ENCODE measurements around the gene SARS1. TPM values are rescaled to one million over a fixed set of nuclear protein-coding genes. Genes with fewer than 3 reads are reported as not detected.
"Not testable (repeated sequence)": the region's sequence is repeated elsewhere in the genome, so short reads cannot be mapped to it uniquely, and the experiment has no call there.

Gene SARS1
- total RNA-seq, 1 donor from 2014 or later: 179 TPM

DNA sequence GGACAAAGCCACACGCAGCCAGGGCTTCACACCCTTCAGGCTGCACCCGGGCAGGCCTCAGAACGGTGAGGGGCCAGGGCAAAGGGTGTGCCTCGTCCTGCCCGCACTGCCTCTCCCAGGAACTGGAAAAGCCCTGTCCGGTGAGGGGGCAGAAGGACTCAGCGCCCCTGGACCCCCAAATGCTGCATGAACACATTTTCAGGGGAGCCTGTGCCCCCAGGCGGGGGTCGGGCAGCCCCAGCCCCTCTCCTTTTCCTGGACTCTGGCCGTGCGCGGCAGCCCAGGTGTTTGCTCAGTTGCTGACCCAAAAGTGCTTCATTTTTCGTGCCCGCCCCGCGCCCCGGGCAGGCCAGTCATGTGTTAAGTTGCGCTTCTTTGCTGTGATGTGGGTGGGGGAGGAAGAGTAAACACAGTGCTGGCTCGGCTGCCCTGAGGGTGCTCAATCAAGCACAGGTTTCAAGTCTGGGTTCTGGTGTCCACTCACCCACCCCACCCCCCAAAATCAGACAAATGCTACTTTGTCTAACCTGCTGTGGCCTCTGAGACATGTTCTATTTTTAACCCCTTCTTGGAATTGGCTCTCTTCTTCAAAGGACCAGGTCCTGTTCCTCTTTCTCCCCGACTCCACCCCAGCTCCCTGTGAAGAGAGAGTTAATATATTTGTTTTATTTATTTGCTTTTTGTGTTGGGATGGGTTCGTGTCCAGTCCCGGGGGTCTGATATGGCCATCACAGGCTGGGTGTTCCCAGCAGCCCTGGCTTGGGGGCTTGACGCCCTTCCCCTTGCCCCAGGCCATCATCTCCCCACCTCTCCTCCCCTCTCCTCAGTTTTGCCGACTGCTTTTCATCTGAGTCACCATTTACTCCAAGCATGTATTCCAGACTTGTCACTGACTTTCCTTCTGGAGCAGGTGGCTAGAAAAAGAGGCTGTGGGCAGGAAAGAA lies 61.1 kb downstream of the SARS1 start:
- DNase-seq (ENCODE audit: low read depth in 2 of 2): no peak

DNA sequence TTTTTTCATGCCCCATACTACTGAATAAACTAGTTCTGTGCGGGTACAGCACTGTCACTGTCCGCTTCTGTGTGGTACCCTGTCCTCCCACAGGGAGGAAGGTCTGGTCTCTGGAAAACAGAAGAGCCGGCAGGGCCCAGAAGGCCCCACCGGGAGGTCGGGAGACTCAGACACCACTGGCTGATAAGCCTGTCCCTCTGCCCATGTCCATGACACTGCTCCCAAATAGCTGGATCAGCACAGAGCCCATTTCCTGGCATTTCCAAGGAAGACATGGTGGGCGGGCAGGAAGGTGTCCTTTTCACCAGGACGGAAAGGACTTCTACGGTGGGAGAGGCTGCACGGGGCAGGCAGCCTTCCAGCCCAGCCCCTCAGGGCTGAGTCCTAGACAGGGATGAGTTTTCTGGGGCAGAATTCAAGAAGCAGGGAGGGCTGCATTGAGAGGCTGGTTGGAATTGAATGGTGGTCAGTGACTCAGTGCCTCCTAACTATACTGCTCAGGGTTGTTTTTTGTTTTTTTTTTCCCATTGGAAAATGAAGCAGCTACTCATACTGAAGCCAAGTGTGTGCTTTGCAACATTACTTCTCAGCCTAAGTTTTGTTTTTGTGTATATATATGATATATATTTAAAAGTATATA lies 62.1 kb downstream of the SARS1 start:
- DNase-seq (ENCODE audit: low read depth in 2 of 2): no peak

DNA sequence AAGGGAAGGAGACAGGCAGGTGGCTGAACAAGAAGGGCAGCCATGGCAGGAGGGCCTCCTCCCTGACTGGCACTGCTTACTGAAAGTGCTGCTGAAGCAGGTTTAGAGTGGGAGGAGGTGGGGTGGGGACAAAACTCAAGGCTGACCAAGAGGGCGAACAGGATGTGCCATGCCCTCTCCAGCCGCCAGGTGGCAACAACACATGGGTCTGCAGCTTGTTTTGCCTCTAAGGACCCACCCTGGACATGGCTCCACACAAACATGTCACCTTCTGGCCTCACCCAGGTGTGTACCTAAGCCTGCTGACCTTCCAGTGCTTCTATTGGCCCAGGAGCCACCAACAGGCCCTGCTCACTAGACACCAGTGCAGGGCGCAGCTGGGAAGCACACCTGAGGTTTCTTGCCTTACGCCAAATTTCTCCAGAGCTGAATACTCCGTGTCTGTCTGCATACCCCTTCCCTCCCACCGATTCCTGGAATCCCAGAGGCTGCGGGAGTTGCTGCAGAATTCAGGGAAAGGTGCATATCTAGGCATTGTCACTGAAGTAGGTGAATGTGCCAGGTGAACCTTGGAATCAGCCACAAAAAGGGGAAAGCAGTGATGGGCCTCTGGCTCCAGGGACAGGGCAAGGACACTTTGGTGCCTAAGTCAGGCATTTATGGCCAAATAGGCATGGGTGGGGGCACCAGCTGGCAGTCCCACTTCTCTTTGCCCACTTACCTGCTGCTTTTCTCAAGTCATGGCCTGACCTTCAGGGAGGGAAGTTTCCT lies 63.9 kb downstream of the SARS1 start:
- DNase-seq (ENCODE audit: low read depth in 2 of 2): peak; percentile 73

DNA sequence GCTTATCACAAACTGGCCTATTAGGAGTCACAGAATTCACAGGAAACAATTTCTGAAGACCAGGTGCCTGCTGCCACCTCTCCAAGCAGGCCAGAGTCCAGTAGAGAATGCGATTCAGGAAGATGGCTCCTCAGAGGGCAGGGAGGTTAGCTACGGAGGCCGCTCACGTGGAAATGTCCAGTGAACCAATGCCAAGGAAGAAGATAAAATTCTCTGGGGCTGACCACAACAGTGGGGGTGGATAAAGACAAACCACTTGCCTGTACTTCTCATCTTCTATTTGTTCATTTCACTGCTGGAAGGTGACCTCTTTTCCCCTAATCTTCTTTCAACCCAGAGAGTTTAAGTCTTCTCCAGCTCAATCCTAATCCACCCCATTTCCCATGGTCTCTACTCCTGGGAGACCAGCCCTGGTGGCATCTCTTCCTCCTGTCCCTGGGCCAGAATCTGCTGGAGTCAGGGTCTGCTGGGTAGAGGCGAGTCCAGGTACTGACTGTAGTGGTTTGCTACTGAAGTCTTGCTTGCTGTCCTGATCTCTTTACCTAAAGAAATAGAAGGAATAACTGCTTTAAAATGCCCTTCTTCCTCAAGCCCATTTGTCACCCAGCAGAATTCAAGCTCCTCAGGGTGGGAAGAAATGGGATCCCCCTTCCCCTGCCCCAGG lies 66.0 kb downstream of the SARS1 start:
- no peak for DNase-seq (ENCODE audit: low read depth in 2 of 2)

DNA sequence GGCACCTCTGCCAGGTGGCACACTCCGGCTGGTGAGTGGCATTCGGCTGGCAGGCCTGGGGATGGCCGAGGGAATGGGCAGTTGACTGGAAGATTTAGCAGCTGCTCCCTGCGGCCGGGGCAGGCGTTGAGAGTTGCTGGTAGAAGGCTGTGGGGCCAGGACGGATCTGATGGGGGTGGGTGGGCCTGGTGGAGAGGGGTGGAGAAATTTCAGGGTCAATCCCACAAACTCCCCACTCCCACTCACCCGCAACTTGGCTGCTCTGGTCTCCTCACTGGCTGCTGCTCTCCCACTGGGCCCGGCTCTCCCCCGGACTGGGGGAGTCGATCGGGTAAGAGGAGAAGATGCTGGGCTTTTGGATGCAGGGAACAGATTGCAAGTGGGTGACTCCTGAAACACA lies 67.1 kb downstream of the SARS1 start:
- DNase-seq (ENCODE audit: low read depth in 2 of 2): no peak

DNA sequence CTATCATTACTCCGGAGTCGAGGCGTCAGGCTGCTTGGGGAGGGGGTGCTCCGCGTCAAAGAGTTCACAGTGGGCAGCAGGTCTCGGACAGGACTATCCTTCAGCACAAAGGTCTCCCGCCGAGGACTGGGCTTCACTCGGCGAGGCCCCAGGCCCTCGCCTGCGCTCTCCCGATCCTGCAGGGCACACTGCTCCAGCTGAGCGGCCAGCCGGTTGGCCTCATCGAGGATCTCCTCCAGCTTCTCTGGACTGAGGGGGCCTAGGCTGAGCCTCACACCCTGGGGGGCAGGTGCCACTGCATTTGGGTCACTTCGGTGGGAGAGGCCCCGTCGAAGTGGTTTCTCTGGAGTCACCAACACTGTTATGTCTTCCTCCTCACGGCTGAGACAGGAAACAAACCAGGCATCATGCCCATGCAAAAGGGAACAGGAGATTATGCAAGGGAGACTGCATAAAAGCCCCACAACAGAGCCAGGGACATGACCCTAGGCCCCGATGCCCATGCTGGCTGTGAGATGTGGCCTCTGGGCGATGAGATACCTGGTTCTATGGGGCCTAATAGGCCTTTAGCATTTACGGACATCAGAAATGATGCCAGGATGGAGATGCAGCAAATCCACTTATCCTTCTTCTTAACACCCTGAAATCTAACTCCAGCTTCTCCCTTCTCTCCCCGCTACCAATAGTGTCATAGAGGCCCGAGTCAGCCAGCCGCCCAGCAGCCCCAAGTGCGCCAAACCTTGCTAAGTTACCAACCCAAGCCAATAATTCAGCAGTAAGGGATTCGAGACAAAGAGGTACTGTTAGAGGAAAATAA lies 68.2 kb downstream of the SARS1 start:
- no peak for DNase-seq (ENCODE audit: low read depth in 2 of 2)

DNA sequence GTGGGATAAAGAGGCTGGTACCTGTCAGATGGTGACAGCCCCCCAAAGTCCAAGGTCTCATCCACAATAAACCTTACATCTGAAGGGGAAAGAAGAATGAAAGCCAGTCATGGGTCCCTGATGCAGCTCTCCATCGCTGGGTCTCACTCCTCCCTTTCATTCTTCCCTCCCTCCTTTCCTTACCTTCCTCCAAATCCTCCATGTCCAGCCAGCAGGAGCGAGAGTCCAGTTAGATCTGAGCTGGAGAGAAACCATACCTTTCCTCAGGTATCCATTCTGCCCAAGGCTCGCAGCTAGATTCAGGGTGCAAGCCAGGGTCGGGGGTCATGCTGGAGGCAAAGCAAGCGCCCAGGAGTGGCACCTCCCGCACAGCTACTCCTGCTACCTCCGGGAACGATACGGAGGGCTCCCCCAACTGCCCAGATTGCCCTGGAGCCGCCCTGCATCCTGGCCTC lies 68.8 kb downstream of the SARS1 start:
- DNase-seq (ENCODE audit: low read depth in 2 of 2): no peak

DNA sequence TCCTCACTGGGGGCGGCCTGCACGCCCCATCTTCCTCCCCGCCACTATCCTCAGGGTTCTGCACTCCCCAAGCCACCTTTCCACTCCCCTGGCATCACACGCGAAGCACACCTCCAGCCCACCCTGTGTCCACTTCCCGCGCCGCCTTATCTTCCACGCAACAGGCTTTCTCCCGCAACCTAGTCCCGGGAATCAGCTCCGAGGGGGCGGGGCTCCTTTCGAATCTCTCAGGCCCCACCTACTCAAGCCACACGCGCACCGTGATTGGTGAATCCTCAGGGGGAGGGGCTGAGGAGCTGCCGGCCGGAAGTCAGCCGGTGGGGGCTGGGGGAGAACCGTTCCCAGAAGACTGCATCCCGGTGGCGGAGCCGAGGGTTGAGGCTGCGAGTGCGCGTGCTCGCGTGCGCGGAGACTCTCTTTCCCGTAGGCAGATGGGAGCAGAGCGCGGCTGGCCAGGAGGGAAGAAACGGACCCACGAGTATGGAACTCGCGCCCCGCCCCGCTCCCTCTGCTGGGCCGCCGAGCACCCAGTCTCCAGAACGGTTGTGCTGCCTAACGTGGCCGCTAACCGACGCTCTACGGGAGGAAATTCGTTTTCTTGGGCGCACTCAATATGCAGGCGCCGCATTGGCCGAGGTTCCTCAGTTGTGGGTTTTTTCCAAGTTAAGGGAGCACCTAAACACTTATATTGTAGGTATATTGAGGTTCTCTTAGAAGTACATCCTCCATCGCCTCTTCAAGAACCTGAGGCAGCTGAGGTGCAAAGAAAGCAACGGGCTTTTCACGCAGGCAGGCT lies 69.4 kb downstream of the SARS1 start, which contains the start of gene PSRC1:
Gene PSRC1 (minus strand): TSS at position 194 of the 796 bp plus-strand sequence.
- DNase-seq (ENCODE audit: low read depth in 2 of 2): peak; percentile 87 to 96

DNA sequence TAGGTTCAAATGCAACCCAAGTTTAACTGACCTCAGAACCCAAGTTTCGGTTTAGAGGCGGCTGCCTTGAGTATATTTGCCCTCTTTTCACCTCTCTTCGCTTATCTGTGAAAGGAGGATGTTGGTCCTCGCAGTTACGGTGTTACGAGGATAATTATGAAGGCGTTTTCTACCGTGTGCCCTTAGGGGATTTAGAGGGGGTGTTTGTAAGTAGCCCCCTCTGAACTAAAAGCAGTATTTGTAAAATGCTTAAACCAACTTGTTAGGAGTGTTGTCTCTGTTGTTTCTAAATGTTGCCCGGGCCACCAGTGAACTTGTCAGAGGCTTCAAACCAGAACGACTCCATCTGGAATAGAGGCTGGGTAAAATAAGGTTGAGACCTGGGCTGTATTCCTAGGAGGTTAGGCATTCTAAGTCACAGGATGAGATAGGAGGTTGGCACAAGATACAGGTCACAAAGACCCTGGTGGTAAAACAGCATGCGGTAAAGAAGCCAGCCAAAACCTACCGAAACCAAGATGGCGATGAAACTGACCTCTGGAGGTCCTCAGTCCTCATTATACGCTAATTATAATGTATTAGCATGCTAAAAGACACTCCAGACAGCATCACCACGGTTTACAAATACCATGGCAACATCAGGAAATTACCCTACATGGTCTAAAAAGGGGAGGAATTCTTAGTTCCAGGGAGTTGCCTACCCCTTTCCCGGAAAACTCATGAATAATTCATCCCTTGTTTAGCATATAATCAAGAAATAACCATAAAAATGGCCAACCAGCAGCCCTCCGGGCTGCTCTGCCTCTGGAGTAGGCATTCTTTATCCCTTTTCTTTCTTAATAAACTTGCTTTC lies 70.3 kb downstream of the SARS1 start:
- DNase-seq (ENCODE audit: low read depth in 2 of 2): no peak

DNA sequence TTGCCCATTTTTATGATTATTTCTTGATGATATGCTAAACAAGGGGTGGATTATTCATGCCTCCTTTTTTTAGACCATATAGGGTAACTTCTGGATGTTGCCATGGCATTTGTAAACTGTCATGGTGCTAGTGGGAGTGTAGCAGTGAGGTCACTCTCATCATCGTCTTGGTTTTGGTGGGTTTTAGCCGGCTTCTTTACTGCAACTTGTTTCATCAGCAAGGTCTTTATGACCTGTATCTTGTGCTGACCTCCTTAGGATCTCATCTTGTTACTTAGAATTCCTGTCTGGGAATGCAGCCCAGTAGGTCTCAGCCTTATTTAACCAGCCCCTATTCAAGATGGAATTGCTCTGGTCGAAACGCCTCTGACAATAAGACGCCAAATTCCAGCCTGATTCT lies 73.0 kb downstream of the SARS1 start:
- DNase-seq (ENCODE audit: low read depth in 2 of 2): not testable (repeated sequence)

Other genes with a start within 250 kb of the SARS1 start
- 12.9 and 15.3 TPM in 2 replicates for gene WDR47, start 171.8 kb upstream of the SARS1 start, total RNA-seq
- gene TAF13, start 137.9 kb upstream of the SARS1 start, total RNA-seq: 35.3 and 70.2 TPM in 2 replicates
- gene TMEM167B, start 123.2 kb upstream of the SARS1 start, total RNA-seq: 16.6 and 22.6 TPM in 2 replicates
- under 0.01 and 0.22 TPM in 2 replicates for gene ELAPOR1, start 99.8 kb upstream of the SARS1 start, total RNA-seq
- gene CELSR2, start 35.6 kb downstream of the SARS1 start, total RNA-seq: 0.65 and 0.79 TPM in 2 replicates
- gene PSRC1, start 69.2 kb downstream of the SARS1 start, total RNA-seq: 0.79 and 2.8 TPM in 2 replicates
- not detected in 2 replicates for gene MYBPHL, start 93.1 kb downstream of the SARS1 start, total RNA-seq
- 9.5 and 11.6 TPM in 2 replicates for gene SORT1, start 184.0 kb downstream of the SARS1 start, total RNA-seq
- 33.7 and 42.5 TPM in 2 replicates for gene PSMA5, start 212.5 kb downstream of the SARS1 start, total RNA-seq